Esophagus muscularis mucosa (tissue), 4 donors: ENCODE results near the gene DNAH1. TPM values are rescaled to one million over a fixed set of nuclear protein-coding genes. Genes with fewer than 3 reads are reported as not detected.
"Not testable (repeated sequence)": the region's sequence is repeated elsewhere in the genome, so short reads cannot be mapped to it uniquely, and the experiment has no call there.

Experiments used
- DNase-seq: peaks from one replicate; pipeline ENCODE4 v3.0.0-alpha.2; 2017; ENCODE audit errors: extremely low spot score
- H3K27ac ChIP-seq, 4 donors: fragments of 200-600 bp; sonication (generic); replicated peaks in 1 of 4; 1 replicate in 3 of 4; 2 replicates in 1 of 4; pipeline ENCODE4 v1.5.1; 2016 to 2019; ENCODE audit warnings: mild to moderate bottlenecking in 1 of 4
- H3K27me3 ChIP-seq, 4 donors: fragments of 200-600 bp; sonication (generic); one replicate each; pipeline versions ENCODE4 v1.5.1 to v1.6.0; 2016 to 2019
- H3K36me3 ChIP-seq, 4 donors: fragments of 200-600 bp; sonication (generic); one replicate each; pipeline ENCODE4 v1.5.1; 2016 to 2019
- H3K4me1 ChIP-seq, 4 donors: fragments of 200-600 bp; sonication (generic); one replicate each; pipeline ENCODE4 v1.5.1; 2016 to 2019
- H3K4me3 ChIP-seq, 4 donors: fragments of 200-600 bp; sonication (generic); 1 replicate in 2 of 4; 2 replicates in 2 of 4; pipeline ENCODE4 v1.5.1; 2016 to 2019; ENCODE audit warnings: mild to moderate bottlenecking in 4 of 4, moderate library complexity in 1 of 4
- H3K9me3 ChIP-seq, 4 donors: fragments of 200-600 bp; sonication (generic); 1 replicate in 3 of 4; 2 replicates in 1 of 4; pipeline ENCODE4 v1.5.1; 2016 to 2019
- CTCF ChIP-seq, 3 experiments: fragments of 200-600 bp in 2 of 3; fragments of 450-650 bp in 1 of 3; sonication (generic) in 2 of 3; IDR thresholded peaks; one replicate each; pipeline ENCODE4 v1.5.1; 2017 to 2019; ENCODE audit warnings: antibody characterized with exemption in 3 of 3, mild to moderate bottlenecking in 2 of 3, moderate library complexity in 1 of 3
- EP300 ChIP-seq: sonication (generic); formaldehyde crosslinking; IDR thresholded peaks from one replicate; pipeline ENCODE4 v1.6.1; 2017; ENCODE audit warnings: antibody characterized with exemption
- POLR2A ChIP-seq: fragments of 450-650 bp; IDR thresholded peaks from one replicate; pipeline ENCODE4 v1.6.1; 2017; ENCODE audit warnings: antibody characterized with exemption, moderate library complexity, mild to moderate bottlenecking, low read depth
- POLR2AphosphoS5 ChIP-seq, 2 donors: sonication (generic); formaldehyde crosslinking; IDR thresholded peaks; one replicate each; pipeline ENCODE4 v1.6.1; 2017; ENCODE audit warnings: antibody characterized with exemption in 2 of 2
- WGBS: methylation state at CpG from one replicate; pipeline ENCODE4 v1.1.5; 2018; 5-methylcytosine and 5-hydroxymethylcytosine counted together
- intact Hi-C: fragments of 100-400 bp; cut with DNase I; formaldehyde crosslinking; loops from one replicate; pipeline ENCODE4 v1.15.1; 2023
- total RNA-seq, 4 donors: library from RNA; depleted of rRNA; stranded (reverse); fragments of >200 nt; gene quantifications; one replicate each; pipeline versions ENCODE4 v1.1.0 to v1.2.1, GENCODE V29; 2016

Gene DNAH1
- total RNA-seq: 1 to 10 TPM; 3.4 to 5.4 (median 3.6) TPM

- Histone ChIP-seq H3K4me3 (peak within 1 kb of the TSS; percentile 47 to 58 (median 49)), H3K4me1 (peaks cover 24 to 30% (median 29%) of the 10 kb centered on the region in 4 donors), H3K27me3 (no peaks in the 10 kb centered on the region), H3K27ac (no peak within 1 kb of the TSS), H3K36me3 (no peaks in the 10 kb centered on the region), H3K9me3 (no peaks in the 10 kb centered on the region)
- intact Hi-C loops: no loop called here
- DNase-seq: no peak
- TF ChIP-seq POLR2AphosphoS5 (IDR thresholded peaks at IDR 0.05) (no peak), EP300 (no peak), POLR2A (no peak), CTCF (IDR thresholded peaks at IDR 0.05) (no peak)
- 94% methylated on average over 3 of the region's 3 CpGs for WGBS
These were observed at the start of gene DNAH1 for GRCh38 chr3:52315977-52316764. TSS of gene DNAH1 (plus strand) at chr3:52316319. CDS start at chr3:52322443, 6,124 bp downstream.

GRCh38 chr3:52268036-52268435 is 48.1 kb upstream of the DNAH1 start:
- H3K27me3 ChIP-seq: no peaks in the 10 kb centered on the region
- peaks cover 51 to 75% (median 69%) of the 10 kb centered on the region in 4 donors for H3K4me1 ChIP-seq
- no peak for TF ChIP-seq POLR2AphosphoS5 (IDR thresholded peaks at IDR 0.05)
- TF ChIP-seq POLR2A: no peak
- no peak for TF ChIP-seq CTCF (IDR thresholded peaks at IDR 0.05)
- peak; percentile 14 for TF ChIP-seq EP300
- intact Hi-C loops: no loop called here
- 90% methylated on average over 7 of the region's 7 CpGs for WGBS
- DNase-seq: no peak
- H3K27ac ChIP-seq: peak overlapping the region in 1 of 4 donors; percentile 6
- H3K36me3 ChIP-seq: peaks cover 30 to 76% (median 70%) of the 10 kb centered on the region in 4 donors
- no peak overlapping the region for H3K4me3 ChIP-seq
- no peaks in the 10 kb centered on the region for H3K9me3 ChIP-seq

- Histone ChIP-seq H3K4me1 (peaks cover 61 to 76% (median 73%) of the 10 kb centered on the region in 4 donors), H3K27ac (peak overlapping the region; percentile 50 to 98 (median 97)), H3K36me3 (peaks cover 17 to 66% (median 54%) of the 10 kb centered on the region in 4 donors), H3K4me3 (peak overlapping the region in 1 of 4 donors; percentile 8), H3K9me3 (no peaks in the 10 kb centered on the region), H3K27me3 (no peaks in the 10 kb centered on the region)
- intact Hi-C loops: loop anchor here (1.0 kb wide), 1 partner anchor 13 kb away; no protein-coding TSS in a partner anchor
- 43% methylated on average over 3 of the region's 3 CpGs for WGBS
- no peak for TF ChIP-seq POLR2AphosphoS5 (IDR thresholded peaks at IDR 0.05)
- TF ChIP-seq CTCF (IDR thresholded peaks at IDR 0.05): no peak
- TF ChIP-seq EP300: no peak
- no peak for TF ChIP-seq POLR2A
- DNase-seq: no peak
These were observed 46.3 kb upstream of the DNAH1 start for GRCh38 chr3:52269776-52270175.

- no peak for TF ChIP-seq POLR2AphosphoS5 (IDR thresholded peaks at IDR 0.05)
- TF ChIP-seq CTCF (IDR thresholded peaks at IDR 0.05): no peak
- no peak for TF ChIP-seq EP300
- no peak for TF ChIP-seq POLR2A
- intact Hi-C loops: loop anchor here (1.0 kb wide), 1 partner anchor 14 kb away; no protein-coding TSS in a partner anchor
- Histone ChIP-seq H3K27me3 (no peaks in the 10 kb centered on the region), H3K27ac (peak overlapping the region; percentile 50 to 98 (median 97)), H3K9me3 (no peaks in the 10 kb centered on the region), H3K4me3 (peak overlapping the region in 1 of 4 donors; percentile 8), H3K4me1 (peaks cover 66 to 81% (median 76%) of the 10 kb centered on the region in 4 donors), H3K36me3 (peaks cover 14 to 63% (median 51%) of the 10 kb centered on the region in 4 donors)
- no peak for DNase-seq
- 44% methylated on average over 9 of the region's 9 CpGs for WGBS
These were observed 45.8 kb upstream of the DNAH1 start for GRCh38 chr3:52270252-52270754.

- H3K27me3 ChIP-seq, intact Hi-C loops, DNase-seq, H3K4me3 ChIP-seq, H3K9me3 ChIP-seq: not testable (repeated sequence)
- peak overlapping the region; percentile 25 to 98 (median 97) for H3K27ac ChIP-seq
- peaks cover 84 to 97% (median 92%) of the 10 kb centered on the region in 4 donors for H3K4me1 ChIP-seq
- WGBS: 89% methylated on average over 9 of the region's 9 CpGs
- peaks cover 0 to 45% (median 33%) of the 10 kb centered on the region in 4 donors for H3K36me3 ChIP-seq
These were observed 43.9 kb upstream of the DNAH1 start for GRCh38 chr3:52272172-52272571.
